Keratinocyte (primary cell): ENCODE measurements around the gene GRAMD1C. TPM values are rescaled to one million over a fixed set of nuclear protein-coding genes. Genes with fewer than 3 reads are reported as not detected.

Experiments
- DNase-seq: peaks from one replicate; pipeline ENCODE4 v3.0.0-alpha.2; 2011; ENCODE audit warnings: low read depth, missing footprints, low spot score
- FAIRE-seq: peaks from 2 replicates; lab custom pipeline; 2011; peaks lifted over from hg19 to GRCh38; lab: Jason Lieb, UNC
- H2AFZ ChIP-seq: 2 replicates; pipeline ENCODE4 v1.6.0; 2012; ENCODE audit warnings: low read length, control low read depth, inconsistent platforms; ENCODE audit not compliant: control insufficient read depth
- H3K27ac ChIP-seq: 2 replicates; pipeline ENCODE4 v1.5.1; 2011; ENCODE audit warnings: low read length; ENCODE audit not compliant: control insufficient read depth, insufficient read depth
- H3K27me3 ChIP-seq: 3 replicates; pipeline ENCODE4 v1.6.0; 2011; ENCODE audit warnings: low read length; ENCODE audit not compliant: control insufficient read depth, insufficient read depth; ENCODE audit errors: extremely low read depth
- H3K36me3 ChIP-seq, 2 experiments: 2 replicates in 1 of 2; 3 replicates in 1 of 2; pipeline ENCODE4 v1.5.1; 2011; ENCODE audit warnings: low read length in 2 of 2, mild to moderate bottlenecking in 1 of 2; ENCODE audit not compliant: control insufficient read depth in 2 of 2, insufficient read depth in 2 of 2; ENCODE audit errors: extremely low read depth in 1 of 2
- H3K4me1 ChIP-seq: 3 replicates; pipeline ENCODE4 v1.5.1; 2011; ENCODE audit warnings: low read length; ENCODE audit not compliant: control insufficient read depth, insufficient read depth; ENCODE audit errors: extremely low read depth
- H3K4me2 ChIP-seq: 3 replicates; pipeline ENCODE4 v1.6.0; 2011; ENCODE audit warnings: low read depth, low read length; ENCODE audit not compliant: control insufficient read depth, insufficient read depth; ENCODE audit errors: extremely low read depth
- H3K4me3 ChIP-seq, 3 experiments: fragments of 200-600 bp in 1 of 3; sonication (generic) in 1 of 3; 2 replicates in 2 of 3; 3 replicates in 1 of 3; pipeline ENCODE4 v1.5.1; 2011 to 2016; ENCODE audit warnings: low read length in 3 of 3, mild to moderate bottlenecking in 3 of 3, control low read depth in 2 of 3, inconsistent platforms in 1 of 3, low read depth in 1 of 3, mixed read lengths in 1 of 3, mixed run types in 1 of 3, moderate library complexity in 1 of 3; ENCODE audit not compliant: control insufficient read depth in 2 of 3, insufficient read depth in 2 of 3; ENCODE audit errors: extremely low read depth in 1 of 3
- H3K79me2 ChIP-seq: 2 replicates; pipeline ENCODE4 v1.6.0; 2012; ENCODE audit warnings: low read length; ENCODE audit not compliant: control insufficient read depth, insufficient read depth
- H3K9ac ChIP-seq: 3 replicates; pipeline ENCODE4 v1.6.0; 2011; ENCODE audit warnings: low read length; ENCODE audit not compliant: control insufficient read depth, insufficient read depth; ENCODE audit errors: extremely low read depth
- H3K9me1 ChIP-seq: 3 replicates; pipeline ENCODE4 v1.6.0; 2011; ENCODE audit warnings: low read length; ENCODE audit not compliant: control insufficient read depth, insufficient read depth; ENCODE audit errors: extremely low read depth
- H3K9me3 ChIP-seq: 2 replicates; pipeline ENCODE4 v1.5.1; 2012; ENCODE audit warnings: low read depth, low read length; ENCODE audit not compliant: control insufficient read depth
- H4K20me1 ChIP-seq: 3 replicates; pipeline ENCODE4 v1.6.0; 2011; ENCODE audit warnings: low read length; ENCODE audit not compliant: control insufficient read depth, insufficient read depth; ENCODE audit errors: extremely low read depth
- EZH2 ChIP-seq: IDR thresholded peaks from one replicate; pipeline ENCODE4 v1.6.1; 2012; ENCODE audit warnings: inconsistent platforms, mild to moderate bottlenecking, low read length, moderate library complexity
- dilution Hi-C: fragments of 300-500 bp; cut with MboI; formaldehyde crosslinking; loops from one replicate; pipeline ENCODE4 v1.7.0; 2020; ENCODE audit warnings: low sequenced_read_pairs; ENCODE audit not compliant: extremely low pct_ligation_motif_present
- polyA plus RNA-seq, 5 experiments: library from polyadenylated mRNA; depleted of rRNA in 3 of 5; stranded (reverse) in 3 of 5; stranded (forward) in 1 of 5; unstranded in 1 of 5; fragments of >200 nt; gene quantifications; 1 replicate in 1 of 5; 2 replicates in 3 of 5; 3 replicates in 1 of 5; pipeline versions ENCODE4 v1.2.1 to v1.2.3, GENCODE V29; 2011 to 2012; ENCODE audit warnings: missing spikeins in 2 of 5, low read depth in 1 of 5, low replicate concordance in 1 of 5
- TF ChIP-seq, protein P1 (sequence below), 3 experiments: IDR thresholded peaks in 1 of 3; conservative IDR thresholded peaks in 1 of 3; optimal IDR thresholded peaks in 1 of 3; 2 replicates in 2 of 3; 3 replicates in 1 of 3; pipeline versions ENCODE3 to v1.5.1; 2011; ENCODE audit warnings: low read length in 3 of 3, mild to moderate bottlenecking in 3 of 3, moderate library complexity in 2 of 3, control low read depth in 1 of 3, inconsistent platforms in 1 of 3; ENCODE audit not compliant: insufficient read depth in 2 of 3; ENCODE audit errors: extremely low read depth in 1 of 3

GRAMD1C gene
- polyA plus RNA-seq, 1 donor (not counting 4 experiments of a cell fraction or from before 2014, with no cell fraction given), result 2.7 TPM

DNA sequence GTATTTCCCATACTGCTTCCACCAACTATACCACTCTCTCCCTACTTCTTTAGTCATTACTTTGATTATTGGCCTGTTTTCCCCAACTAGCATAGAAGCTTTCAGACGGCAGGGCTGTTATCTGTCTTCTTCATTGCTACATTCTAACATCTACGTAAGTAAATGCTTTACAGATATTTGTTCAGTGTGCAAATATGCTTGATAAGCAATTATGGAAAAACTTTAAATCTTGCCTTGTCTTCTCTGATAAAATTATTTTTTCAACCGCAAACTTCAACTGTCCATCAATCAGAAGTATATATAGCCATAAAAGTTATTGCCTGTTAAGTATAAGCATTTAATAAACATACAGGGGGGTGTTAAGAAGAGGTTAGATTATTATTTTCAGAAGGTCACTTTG lies 145.0 kb downstream of the GRAMD1C start:
- Histone ChIP-seq H3K4me1 (no peaks in the 10 kb centered on the region), H3K9me3 (no peaks in the 10 kb centered on the region), H4K20me1 (no peaks in the 10 kb centered on the region), H3K36me3 (no peaks in the 10 kb centered on the region), H3K4me2 (no peak overlapping the region), H3K9me1 (no peaks in the 10 kb centered on the region), H2AFZ (no peak overlapping the region), H3K27ac (no peak overlapping the region), H3K79me2 (no peaks in the 10 kb centered on the region), H3K9ac (no peak overlapping the region), H3K27me3 (no peaks in the 10 kb centered on the region), H3K4me3 (no peak overlapping the region)
- TF ChIP-seq, protein P1, sequence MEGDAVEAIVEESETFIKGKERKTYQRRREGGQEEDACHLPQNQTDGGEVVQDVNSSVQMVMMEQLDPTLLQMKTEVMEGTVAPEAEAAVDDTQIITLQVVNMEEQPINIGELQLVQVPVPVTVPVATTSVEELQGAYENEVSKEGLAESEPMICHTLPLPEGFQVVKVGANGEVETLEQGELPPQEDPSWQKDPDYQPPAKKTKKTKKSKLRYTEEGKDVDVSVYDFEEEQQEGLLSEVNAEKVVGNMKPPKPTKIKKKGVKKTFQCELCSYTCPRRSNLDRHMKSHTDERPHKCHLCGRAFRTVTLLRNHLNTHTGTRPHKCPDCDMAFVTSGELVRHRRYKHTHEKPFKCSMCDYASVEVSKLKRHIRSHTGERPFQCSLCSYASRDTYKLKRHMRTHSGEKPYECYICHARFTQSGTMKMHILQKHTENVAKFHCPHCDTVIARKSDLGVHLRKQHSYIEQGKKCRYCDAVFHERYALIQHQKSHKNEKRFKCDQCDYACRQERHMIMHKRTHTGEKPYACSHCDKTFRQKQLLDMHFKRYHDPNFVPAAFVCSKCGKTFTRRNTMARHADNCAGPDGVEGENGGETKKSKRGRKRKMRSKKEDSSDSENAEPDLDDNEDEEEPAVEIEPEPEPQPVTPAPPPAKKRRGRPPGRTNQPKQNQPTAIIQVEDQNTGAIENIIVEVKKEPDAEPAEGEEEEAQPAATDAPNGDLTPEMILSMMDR (optimal IDR thresholded peaks at IDR 0.05 in 1 of 3, IDR thresholded peaks at IDR 0.05 in 1 of 3, conservative IDR thresholded peaks at IDR 0.05 in 1 of 3; ENCODE audit: extremely low read depth in 1 of 3, insufficient read depth in 2 of 3, low read length in 3 of 3), result no peak
- TF ChIP-seq EZH2, result no peak
- FAIRE-seq (no peak), DNase-seq (no peak)
- dilution Hi-C loops, result no loop called here

DNA sequence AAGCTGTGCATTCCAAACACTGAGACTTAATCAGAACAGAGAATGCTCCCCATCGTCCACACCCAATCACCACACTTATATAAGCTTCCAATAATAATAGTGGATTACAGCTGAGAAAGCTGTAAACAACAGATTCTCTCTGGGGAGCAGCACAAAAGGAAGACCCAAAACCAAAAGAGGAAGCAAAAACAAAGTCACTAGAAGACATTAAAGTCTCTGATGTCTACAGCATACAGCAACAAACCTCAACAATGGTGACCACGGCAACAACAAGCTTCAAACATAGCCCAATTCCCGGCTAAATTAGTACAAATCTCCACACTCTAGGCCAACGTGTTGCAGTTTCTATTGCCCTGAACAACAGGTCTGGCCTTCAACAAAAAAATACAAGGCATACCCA lies 147.0 kb downstream of the GRAMD1C start:
- Histone ChIP-seq H3K27ac (no peak overlapping the region), H3K4me3 (no peak overlapping the region), H4K20me1 (no peaks in the 10 kb centered on the region), H3K9me3 (no peaks in the 10 kb centered on the region), H2AFZ (no peak overlapping the region), H3K4me1 (no peaks in the 10 kb centered on the region), H3K4me2 (no peak overlapping the region), H3K79me2 (no peaks in the 10 kb centered on the region), H3K36me3 (no peaks in the 10 kb centered on the region), H3K27me3 (no peaks in the 10 kb centered on the region), H3K9me1 (no peaks in the 10 kb centered on the region), H3K9ac (no peak overlapping the region)
- no peak for TF ChIP-seq EZH2
- DNase-seq (no peak), FAIRE-seq (no peak)
- dilution Hi-C loops, result no loop called here

Other genes with a start within 250 kb of the GRAMD1C start
- gene USF3, start 142.1 kb upstream of the GRAMD1C start, polyA plus RNA-seq, result 8.2 to 10.6 TPM (median 8.8 TPM) in 3 replicates
- gene NAA50, start 92.5 kb upstream of the GRAMD1C start, polyA plus RNA-seq, result 64.3 to 128 TPM (median 125 TPM) in 3 replicates
- gene ATP6V1A, start 91.8 kb upstream of the GRAMD1C start, polyA plus RNA-seq, result 26.9 to 35.8 TPM (median 30.6 TPM) in 3 replicates
- gene ZDHHC23, start 109.2 kb downstream of the GRAMD1C start, polyA plus RNA-seq, result 1.4 to 2.3 TPM (median 1.4 TPM) in 3 replicates
- 1.5 to 3.6 TPM (median 3.6 TPM) in 3 replicates for gene CCDC191, start 217.7 kb downstream of the GRAMD1C start, polyA plus RNA-seq
- 11.0 to 18.3 TPM (median 15.2 TPM) in 3 replicates for gene QTRT2, start 217.9 kb downstream of the GRAMD1C start, polyA plus RNA-seq